ENCODE results near the gene LMCD1. TPM values are rescaled to one million over a fixed set of nuclear protein-coding genes. Genes with fewer than 3 reads are reported as not detected.
A peak's percentile ranks its signal among the peaks of the same experiment; 100 is the strongest.

LMCD1 gene
- total RNA-seq, 1 donor from 2014 or later = 459 TPM

- DNase-seq (ENCODE audit: low spot score) = no peak
Observed at GRCh38 chr3:8617921-8618320, 116.3 kb downstream of the LMCD1 start.

- no peak for DNase-seq (ENCODE audit: low spot score)
Observed at GRCh38 chr3:8618950-8619349, 117.3 kb downstream of the LMCD1 start.

- DNase-seq (ENCODE audit: low spot score) = peak; percentile 35
Observed at GRCh38 chr3:8619548-8619947, 117.9 kb downstream of the LMCD1 start.

- DNase-seq (ENCODE audit: low spot score) = no peak
Observed at GRCh38 chr3:8621141-8621540, 119.5 kb downstream of the LMCD1 start.

GRCh38 chr3:8621872-8622271, 120.2 kb downstream of the LMCD1 start:
- DNase-seq (ENCODE audit: low spot score) = peak; percentile 76

- peak; percentile 86 for DNase-seq (ENCODE audit: low spot score)
Observed at GRCh38 chr3:8622873-8623691, 121.5 kb downstream of the LMCD1 start.

- DNase-seq (ENCODE audit: low spot score) = no peak
Observed at GRCh38 chr3:8623741-8624140, 122.1 kb downstream of the LMCD1 start.

Other genes with a start within 250 kb of the LMCD1 start
- 3.9 TPM for gene SSUH2, start 143.0 kb downstream of the LMCD1 start, total RNA-seq (ENCODE audit: insufficient read depth, low replicate concordance)
- not detected for gene CAV3, start 232.0 kb downstream of the LMCD1 start, total RNA-seq (ENCODE audit: insufficient read depth, low replicate concordance)